ENCODE data around the gene XCR1.

- TF ChIP-seq CTCF (IDR thresholded peaks at IDR 0.05 in 2 of 3, conservative IDR thresholded peaks at IDR 0.05 in 1 of 3; ENCODE audit: borderline replicate concordance in 1 of 3, insufficient read depth in 1 of 3, low read depth in 2 of 3, low read length in 2 of 3) = no peak
- TF ChIP-seq RAD21 (IDR thresholded peaks at IDR 0.05; ENCODE audit: low read depth) = no peak
- no peak for TF ChIP-seq POLR2AphosphoS5 (IDR thresholded peaks at IDR 0.05; ENCODE audit: low read depth, low read length)
- no peak for TF ChIP-seq EZH2 (IDR thresholded peaks at IDR 0.05)
- TF ChIP-seq POLR2A (IDR thresholded peaks at IDR 0.05; ENCODE audit: borderline replicate concordance, extremely low read depth, insufficient read depth, insufficient read length) = no peak
- no peak for TF ChIP-seq YY1 (IDR thresholded peaks at IDR 0.05; ENCODE audit: extremely low read depth, insufficient replicate concordance, low read depth, low read length)
- no peak for TF ChIP-seq ZNF274 (IDR thresholded peaks at IDR 0.05; ENCODE audit: low read depth, low read length)
- no peak for TF ChIP-seq FOSL1 (IDR thresholded peaks at IDR 0.05; ENCODE audit: low read depth)
- no peak for TF ChIP-seq TCF7L2 (IDR thresholded peaks at IDR 0.05; ENCODE audit: borderline replicate concordance, extremely low read depth, insufficient read depth, insufficient read length)
- TF ChIP-seq JUND (IDR thresholded peaks at IDR 0.05) = no peak
Observed at GRCh38 chr3:46022909-46023785, 4.1 kb downstream of the XCR1 start.

All from HCT116 (cell line).